Nephron (organoid): Measurements from ENCODE around the gene YIF1B.
A peak's percentile ranks its signal among the peaks of the same experiment; 100 is the strongest.
"Not testable (repeated sequence)": the region's sequence is repeated elsewhere in the genome, so short reads cannot be mapped to it uniquely, and the experiment has no call there.

ENCODE experiments used
- H3K27ac Mint-ChIP-seq, 3 experiments: 2 replicates each; pipeline ENCODE4 v1.8.0; 2020; ENCODE audit warnings: mixed read lengths in 3 of 3, mild to moderate bottlenecking in 2 of 3, moderate library complexity in 1 of 3
- H3K27me3 Mint-ChIP-seq: 2 replicates; pipeline ENCODE4 v1.8.0; 2021; ENCODE audit warnings: low read depth, mild to moderate bottlenecking, moderate library complexity, mixed read lengths
- H3K36me3 Mint-ChIP-seq: 2 replicates; pipeline ENCODE4 v1.8.0; 2020; ENCODE audit warnings: low read depth, mixed read lengths
- H3K4me1 Mint-ChIP-seq: 2 replicates; pipeline ENCODE4 v1.8.0; 2020; ENCODE audit warnings: mixed read lengths
- H3K4me3 Mint-ChIP-seq, 3 experiments: 2 replicates each; pipeline ENCODE4 v1.8.0; 2020; ENCODE audit warnings: mild to moderate bottlenecking in 3 of 3, mixed read lengths in 3 of 3, moderate library complexity in 2 of 3
- H3K9me3 Mint-ChIP-seq: 2 replicates; pipeline ENCODE4 v1.8.0; 2020; ENCODE audit warnings: mixed read lengths
- TF ChIP-seq, protein P1 (sequence below), 3 experiments: fragments of 200-600 bp; sonication (generic); IDR thresholded peaks; one replicate each; pipeline ENCODE4 v1.5.0; 2021; ENCODE audit warnings: antibody characterized with exemption in 3 of 3; ENCODE audit not compliant: unreplicated experiment in 3 of 3

Gene YIF1B

GRCh38 chr19:38351865-38352395 lies 36.2 kb upstream of the YIF1B start:
- TF ChIP-seq, protein P1, sequence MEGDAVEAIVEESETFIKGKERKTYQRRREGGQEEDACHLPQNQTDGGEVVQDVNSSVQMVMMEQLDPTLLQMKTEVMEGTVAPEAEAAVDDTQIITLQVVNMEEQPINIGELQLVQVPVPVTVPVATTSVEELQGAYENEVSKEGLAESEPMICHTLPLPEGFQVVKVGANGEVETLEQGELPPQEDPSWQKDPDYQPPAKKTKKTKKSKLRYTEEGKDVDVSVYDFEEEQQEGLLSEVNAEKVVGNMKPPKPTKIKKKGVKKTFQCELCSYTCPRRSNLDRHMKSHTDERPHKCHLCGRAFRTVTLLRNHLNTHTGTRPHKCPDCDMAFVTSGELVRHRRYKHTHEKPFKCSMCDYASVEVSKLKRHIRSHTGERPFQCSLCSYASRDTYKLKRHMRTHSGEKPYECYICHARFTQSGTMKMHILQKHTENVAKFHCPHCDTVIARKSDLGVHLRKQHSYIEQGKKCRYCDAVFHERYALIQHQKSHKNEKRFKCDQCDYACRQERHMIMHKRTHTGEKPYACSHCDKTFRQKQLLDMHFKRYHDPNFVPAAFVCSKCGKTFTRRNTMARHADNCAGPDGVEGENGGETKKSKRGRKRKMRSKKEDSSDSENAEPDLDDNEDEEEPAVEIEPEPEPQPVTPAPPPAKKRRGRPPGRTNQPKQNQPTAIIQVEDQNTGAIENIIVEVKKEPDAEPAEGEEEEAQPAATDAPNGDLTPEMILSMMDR (IDR thresholded peaks at IDR 0.05; ENCODE audit: unreplicated experiment in 3 of 3) = no peak
- Mint-ChIP-seq H3K27me3 (peaks cover 13% of the 10 kb centered on the region), H3K27ac (peak overlapping the region in 1 of 3 experiments; percentile 28), H3K36me3 (no peaks in the 10 kb centered on the region), H3K9me3 (no peaks in the 10 kb centered on the region), H3K4me3 (no peak overlapping the region), H3K4me1 (peaks cover 15% of the 10 kb centered on the region)

GRCh38 chr19:38350883-38351282 lies 35.1 kb upstream of the YIF1B start:
- no peaks in the 10 kb centered on the region for H3K9me3 Mint-ChIP-seq
- H3K27me3 Mint-ChIP-seq = peaks cover 5% of the 10 kb centered on the region
- H3K4me1 Mint-ChIP-seq = peaks cover 15% of the 10 kb centered on the region
- no peak overlapping the region for H3K4me3 Mint-ChIP-seq
- TF ChIP-seq, protein P1 (IDR thresholded peaks at IDR 0.05; ENCODE audit: unreplicated experiment in 3 of 3) = no peak
- H3K27ac Mint-ChIP-seq = no peak overlapping the region
- H3K36me3 Mint-ChIP-seq = no peaks in the 10 kb centered on the region

DNA sequence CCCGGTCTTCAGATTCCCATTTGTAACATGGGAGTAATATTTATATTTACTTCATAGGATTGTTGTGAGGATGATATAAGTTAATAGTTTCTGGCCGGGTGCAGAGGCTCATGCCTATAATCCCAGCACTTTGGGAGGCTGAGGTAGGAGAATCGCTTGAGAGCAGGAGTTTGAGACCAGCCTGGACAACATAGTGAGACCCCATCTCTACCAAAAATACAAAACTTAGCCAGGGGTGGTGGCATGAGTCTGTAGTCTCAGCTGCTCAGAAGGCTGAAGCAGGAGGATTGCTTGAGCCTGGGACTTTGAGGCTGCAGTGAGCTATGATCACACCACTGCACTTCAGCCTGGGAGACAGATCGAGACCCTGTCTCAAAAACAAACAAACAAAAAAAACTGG lies 31.1 kb upstream of the YIF1B start:
- Mint-ChIP-seq H3K9me3 (no peaks in the 10 kb centered on the region), H3K27ac (no peak overlapping the region), H3K4me3 (no peak overlapping the region), H3K4me1 (no peaks in the 10 kb centered on the region), H3K27me3 (no peaks in the 10 kb centered on the region), H3K36me3 (no peaks in the 10 kb centered on the region)
- TF ChIP-seq, protein P1 (IDR thresholded peaks at IDR 0.05; ENCODE audit: unreplicated experiment in 3 of 3) = no peak

DNA sequence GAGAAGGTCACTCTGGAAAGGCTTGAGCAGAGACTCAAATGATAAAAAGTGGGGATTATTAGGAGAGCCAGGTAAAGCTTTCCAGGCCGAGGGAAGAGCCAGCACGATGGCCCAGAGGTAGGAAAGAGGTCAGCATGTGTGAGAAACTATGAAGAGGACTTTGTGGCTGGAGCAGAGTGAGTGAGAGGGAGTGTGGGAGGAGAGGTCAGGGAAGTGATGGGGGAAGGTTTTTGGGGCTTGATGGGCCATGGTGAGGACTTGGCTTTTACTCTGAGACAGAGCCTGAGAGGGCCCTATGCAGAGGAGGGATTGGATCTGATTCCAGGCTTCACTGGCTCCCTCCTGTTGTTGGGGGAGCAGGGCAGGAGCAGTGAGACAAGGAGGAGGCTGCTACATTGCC lies 25.2 kb upstream of the YIF1B start:
- Mint-ChIP-seq H3K4me1 (peaks cover 11% of the 10 kb centered on the region), H3K9me3 (no peaks in the 10 kb centered on the region), H3K36me3 (peaks cover 6% of the 10 kb centered on the region), H3K27me3 (no peaks in the 10 kb centered on the region), H3K4me3 (no peak overlapping the region), H3K27ac (no peak overlapping the region)
- TF ChIP-seq, protein P1 (IDR thresholded peaks at IDR 0.05; ENCODE audit: unreplicated experiment in 3 of 3) = no peak

GRCh38 chr19:38339011-38339410 lies 23.3 kb upstream of the YIF1B start:
- peak overlapping the region in 1 of 3 experiments; percentile 43 for H3K27ac Mint-ChIP-seq
- H3K9me3 Mint-ChIP-seq, H3K27me3 Mint-ChIP-seq, H3K36me3 Mint-ChIP-seq: not testable (repeated sequence)
- peak overlapping the region; percentile 31 to 74 (median 62) for H3K4me3 Mint-ChIP-seq
- peaks cover 11% of the 10 kb centered on the region for H3K4me1 Mint-ChIP-seq

DNA sequence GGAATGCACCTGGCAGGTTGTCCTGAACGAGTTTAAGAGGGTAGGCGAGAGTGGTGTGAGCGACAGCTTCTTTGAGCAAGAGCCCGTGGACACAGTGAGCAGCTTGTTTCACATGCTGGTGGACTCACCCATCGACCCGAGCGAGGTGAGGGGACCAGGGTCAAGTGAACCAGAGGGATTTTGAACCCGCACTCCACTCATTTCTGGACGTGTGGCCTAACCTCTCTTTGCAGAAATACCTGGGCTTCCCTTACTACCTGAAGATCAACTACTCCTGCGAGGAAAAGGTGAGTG lies 21.6 kb upstream of the YIF1B start:
- H3K4me3 Mint-ChIP-seq = peak overlapping the region; percentile 92 to 97 (median 93)
- H3K4me1 Mint-ChIP-seq = peaks cover 11% of the 10 kb centered on the region
- H3K9me3 Mint-ChIP-seq = no peaks in the 10 kb centered on the region
- peaks cover 3% of the 10 kb centered on the region for H3K27me3 Mint-ChIP-seq
- TF ChIP-seq, protein P1 (IDR thresholded peaks at IDR 0.05; ENCODE audit: unreplicated experiment in 3 of 3) = no peak
- H3K27ac Mint-ChIP-seq = peak overlapping the region; percentile 49 to 97 (median 93)
- peaks cover 6% of the 10 kb centered on the region for H3K36me3 Mint-ChIP-seq
